Measurements from ENCODE around the gene REM2.

DNA sequence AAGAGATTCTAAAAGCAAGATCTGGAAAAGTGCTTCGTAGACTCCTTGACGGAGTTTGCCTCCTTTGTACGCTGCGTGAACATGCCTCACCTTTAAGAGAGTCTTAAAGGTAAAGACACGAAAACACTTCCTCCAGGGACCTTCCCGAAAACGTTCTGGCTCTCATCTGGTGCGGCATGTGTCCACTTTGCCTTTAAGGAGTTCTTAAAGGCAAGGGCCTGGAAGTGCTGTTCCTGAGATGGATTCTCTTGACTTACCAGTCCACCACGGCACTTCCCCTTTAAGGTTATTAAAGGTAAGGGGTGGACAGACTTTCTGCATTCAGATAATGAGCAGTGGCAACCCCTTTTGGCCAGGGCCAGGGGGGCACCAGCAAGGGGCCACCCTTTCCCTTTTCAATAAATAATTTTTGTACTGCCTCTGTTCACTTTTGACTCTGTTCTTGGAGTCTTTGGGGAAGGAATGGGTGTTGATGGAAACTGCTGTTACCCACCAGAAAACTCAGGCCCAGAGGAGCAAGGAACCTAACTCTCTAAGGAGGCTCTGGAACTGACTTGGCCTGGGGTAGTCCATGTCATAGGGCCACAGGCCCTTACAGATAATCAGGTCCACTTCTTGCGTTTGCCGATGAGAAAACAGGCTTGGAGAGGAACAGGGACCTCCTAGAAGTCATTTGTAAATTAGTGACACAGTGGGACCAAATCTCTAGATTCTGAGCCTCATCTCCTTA is 4.4 kb downstream of the REM2 start:
- TF ChIP-seq, protein P1, sequence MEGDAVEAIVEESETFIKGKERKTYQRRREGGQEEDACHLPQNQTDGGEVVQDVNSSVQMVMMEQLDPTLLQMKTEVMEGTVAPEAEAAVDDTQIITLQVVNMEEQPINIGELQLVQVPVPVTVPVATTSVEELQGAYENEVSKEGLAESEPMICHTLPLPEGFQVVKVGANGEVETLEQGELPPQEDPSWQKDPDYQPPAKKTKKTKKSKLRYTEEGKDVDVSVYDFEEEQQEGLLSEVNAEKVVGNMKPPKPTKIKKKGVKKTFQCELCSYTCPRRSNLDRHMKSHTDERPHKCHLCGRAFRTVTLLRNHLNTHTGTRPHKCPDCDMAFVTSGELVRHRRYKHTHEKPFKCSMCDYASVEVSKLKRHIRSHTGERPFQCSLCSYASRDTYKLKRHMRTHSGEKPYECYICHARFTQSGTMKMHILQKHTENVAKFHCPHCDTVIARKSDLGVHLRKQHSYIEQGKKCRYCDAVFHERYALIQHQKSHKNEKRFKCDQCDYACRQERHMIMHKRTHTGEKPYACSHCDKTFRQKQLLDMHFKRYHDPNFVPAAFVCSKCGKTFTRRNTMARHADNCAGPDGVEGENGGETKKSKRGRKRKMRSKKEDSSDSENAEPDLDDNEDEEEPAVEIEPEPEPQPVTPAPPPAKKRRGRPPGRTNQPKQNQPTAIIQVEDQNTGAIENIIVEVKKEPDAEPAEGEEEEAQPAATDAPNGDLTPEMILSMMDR (IDR thresholded peaks at IDR 0.05) = no peak
- TF ChIP-seq POLR2A (IDR thresholded peaks at IDR 0.05) = no peak
